Liver (tissue), 9 donors: ENCODE data around the gene LYRM4. TPM values are rescaled to one million over a fixed set of nuclear protein-coding genes. Genes with fewer than 3 reads are reported as not detected.

ENCODE experiments used
- DNase-seq: peaks from one replicate; pipeline ENCODE4 v3.0.0-alpha.2; 2017; ENCODE audit warnings: low spot score
- H3K27ac ChIP-seq, 2 donors: one replicate each; pipeline ENCODE4 v1.7.0; 2013; ENCODE audit warnings: inconsistent platforms in 2 of 2, low read length in 2 of 2, control low read depth in 1 of 2, low read depth in 1 of 2, mild to moderate bottlenecking in 1 of 2
- H3K27me3 ChIP-seq, 4 donors: one replicate each; pipeline versions ENCODE4 v1.6.1 to v1.7.0; 2013; ENCODE audit warnings: low read length in 3 of 4, inconsistent platforms in 1 of 4, mild to moderate bottlenecking in 1 of 4, moderate library complexity in 1 of 4; ENCODE audit not compliant: control insufficient read depth in 4 of 4, insufficient read depth in 4 of 4
- H3K36me3 ChIP-seq, 4 donors: one replicate each; pipeline versions ENCODE4 v1.6.1 to v1.7.0; 2013; ENCODE audit warnings: low read length in 3 of 4, mild to moderate bottlenecking in 3 of 4, low read depth in 1 of 4, moderate library complexity in 1 of 4; ENCODE audit not compliant: control insufficient read depth in 4 of 4, insufficient read depth in 3 of 4
- H3K4me1 ChIP-seq, 4 donors: one replicate each; pipeline versions ENCODE4 v1.6.1 to v1.7.0; 2013; ENCODE audit warnings: low read length in 3 of 4, mild to moderate bottlenecking in 3 of 4, moderate library complexity in 1 of 4; ENCODE audit not compliant: control insufficient read depth in 4 of 4, insufficient read depth in 4 of 4
- H3K4me3 ChIP-seq, 3 donors: one replicate each; pipeline versions ENCODE4 v1.6.1 to v1.7.0; 2013; ENCODE audit warnings: low read length in 3 of 3, control low read depth in 1 of 3, low read depth in 1 of 3, mild to moderate bottlenecking in 1 of 3
- H3K9ac ChIP-seq, 2 donors: one replicate each; pipeline ENCODE4 v1.7.0; 2013; ENCODE audit warnings: low read length in 2 of 2, mild to moderate bottlenecking in 2 of 2, moderate library complexity in 2 of 2, control low read depth in 1 of 2, low read depth in 1 of 2
- H3K9me3 ChIP-seq, 4 donors: one replicate each; pipeline versions ENCODE4 v1.6.1 to v1.7.0; 2013; ENCODE audit warnings: low read length in 3 of 4; ENCODE audit not compliant: control insufficient read depth in 4 of 4
- EGR1 ChIP-seq, 2 donors: IDR thresholded peaks; 2 replicates each; pipeline ENCODE4 v1.6.1; 2016 to 2018; ENCODE audit warnings: antibody characterized with exemption in 2 of 2, low read depth in 2 of 2
- FOXA1 ChIP-seq: IDR thresholded peaks from 2 replicates; pipeline ENCODE4 v1.6.1; 2016; ENCODE audit warnings: antibody characterized with exemption
- FOXA2 ChIP-seq: IDR thresholded peaks from 2 replicates; pipeline ENCODE4 v1.6.1; 2016; ENCODE audit warnings: antibody characterized with exemption
- GABPA ChIP-seq, 2 donors: IDR thresholded peaks in 1 of 2; conservative IDR thresholded peaks in 1 of 2; 2 replicates each; pipeline ENCODE4 v1.6.1; 2016; ENCODE audit warnings: antibody characterized with exemption in 2 of 2, mild to moderate bottlenecking in 1 of 2, moderate library complexity in 1 of 2
- HNF4A ChIP-seq, 2 donors: conservative IDR thresholded peaks; 2 replicates each; pipeline ENCODE4 v1.6.1; 2016; ENCODE audit warnings: antibody characterized with exemption in 2 of 2, mild to moderate bottlenecking in 2 of 2
- HNF4G ChIP-seq: IDR thresholded peaks from 2 replicates; pipeline ENCODE4 v1.6.1; 2016; ENCODE audit warnings: antibody characterized with exemption
- JUND ChIP-seq, 2 donors: IDR thresholded peaks; 2 replicates each; pipeline ENCODE4 v1.6.1; 2016; ENCODE audit warnings: antibody characterized with exemption in 2 of 2
- NR2F2 ChIP-seq: IDR thresholded peaks from 2 replicates; pipeline ENCODE4 v1.6.1; 2016; ENCODE audit warnings: antibody characterized with exemption
- RAD21 ChIP-seq, 2 donors: IDR thresholded peaks; 2 replicates each; pipeline ENCODE4 v1.6.1; 2016; ENCODE audit warnings: antibody characterized with exemption in 2 of 2, mild to moderate bottlenecking in 2 of 2
- REST ChIP-seq: IDR thresholded peaks from 2 replicates; pipeline ENCODE4 v1.6.1; 2016; ENCODE audit warnings: antibody characterized with exemption, mild to moderate bottlenecking
- RXRA ChIP-seq, 2 donors: IDR thresholded peaks; 2 replicates each; pipeline ENCODE4 v1.6.1; 2017 to 2018; ENCODE audit warnings: antibody characterized with exemption in 2 of 2, mild to moderate bottlenecking in 1 of 2
- SP1 ChIP-seq: IDR thresholded peaks from 2 replicates; pipeline ENCODE4 v1.6.1; 2018; ENCODE audit warnings: antibody characterized with exemption, mild to moderate bottlenecking
- YY1 ChIP-seq: IDR thresholded peaks from 2 replicates; pipeline ENCODE4 v1.6.1; 2016; ENCODE audit warnings: antibody characterized with exemption, mild to moderate bottlenecking
- WGBS: extraction: QIAGEN DNeasy Blood & Tissue Kit; methylation state at CpG from one replicate; pipeline ENCODE4 v1.1.7; 2013; 5-methylcytosine and 5-hydroxymethylcytosine counted together
- polyA plus RNA-seq, 2 donors: library from polyadenylated mRNA; stranded (reverse) in 1 of 2; unstranded in 1 of 2; fragments of 200-250 nt in 1 of 2; fragments of >200 nt in 1 of 2; fragmentation: Nextera tagmentation in 1 of 2; extraction: Ambion mirVana in 1 of 2; gene quantifications; one replicate each; pipeline versions ENCODE4 v1.2.1 to v1.2.3, GENCODE V29; 2013 to 2015
- total RNA-seq, 2 donors: library from RNA; depleted of rRNA; stranded (reverse); fragments of >200 nt; gene quantifications; one replicate each; pipeline ENCODE4 v1.2.3, GENCODE V29; 2014
- TF ChIP-seq, protein P1 (sequence below): IDR thresholded peaks from 2 replicates; pipeline ENCODE4 v1.6.1; 2016; ENCODE audit warnings: antibody characterized with exemption
- donor health status: healthy.
- donor health status: healthy.
- donor health status: healthy.
- donor health status: healthy.
- donor health status: healthy.

The LYRM4 gene
- total and polyA plus RNA-seq, 4 donors, result 4.4 to 13.1 (median 6.5) TPM

DNA sequence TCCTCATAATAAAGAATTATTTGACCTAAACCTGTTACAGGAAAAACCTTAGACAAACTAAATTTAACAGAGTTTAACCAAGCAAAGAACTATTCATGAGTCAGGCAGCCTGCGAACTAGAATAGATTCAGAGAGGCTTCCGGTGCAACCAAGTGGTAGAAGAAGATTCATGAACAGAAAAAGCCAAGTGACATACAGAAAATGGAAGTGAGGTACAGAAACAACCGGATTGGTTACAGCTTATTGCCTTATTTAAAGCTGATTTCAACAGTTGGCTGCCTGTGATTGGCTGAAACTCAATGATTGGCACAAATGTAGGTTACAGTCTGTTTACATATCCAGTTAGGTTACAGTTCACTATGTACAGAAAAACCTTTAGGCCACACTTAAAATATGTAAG lies 165.5 kb downstream of the LYRM4 start:
- Histone ChIP-seq H3K27ac (no peak overlapping the region), H3K36me3 (no peaks in the 10 kb centered on the region), H3K9me3 (no peaks in the 10 kb centered on the region), H3K9ac (no peak overlapping the region), H3K27me3 (no peaks in the 10 kb centered on the region), H3K4me3 (no peak overlapping the region), H3K4me1 (no peaks in the 10 kb centered on the region)
- 94% methylated on average over 3 of the region's 3 CpGs for WGBS
- no peak for DNase-seq
- TF ChIP-seq FOXA2 (no peak), HNF4G (no peak), EGR1 (IDR thresholded peaks at IDR 0.05; ENCODE audit: low read depth in 2 of 2) (no peak), HNF4A (conservative IDR thresholded peaks at IDR 0.05) (no peak), RAD21 (IDR thresholded peaks at IDR 0.05) (no peak), SP1 (no peak)

DNA sequence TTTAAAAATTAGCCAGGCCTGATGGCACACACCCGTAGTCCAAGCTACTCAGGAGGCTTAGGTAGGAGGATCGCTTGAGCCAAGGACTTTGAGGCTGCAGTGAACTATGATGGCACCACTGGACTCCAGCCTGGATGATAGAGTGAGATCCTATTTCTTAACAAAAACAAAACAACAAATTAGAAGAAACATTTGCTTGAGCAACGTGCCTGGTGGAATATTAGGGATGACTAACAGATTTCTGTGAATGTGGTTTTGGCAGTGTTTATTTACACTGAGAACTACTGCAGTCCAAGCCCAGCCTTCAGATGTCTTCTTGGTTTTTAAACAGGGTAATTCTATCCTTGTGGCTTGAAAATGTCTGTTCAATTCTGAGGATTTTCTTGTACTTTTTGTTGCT lies 166.4 kb downstream of the LYRM4 start:
- no peaks in the 10 kb centered on the region for H3K4me1 ChIP-seq
- no peak overlapping the region for H3K27ac ChIP-seq
- H3K9me3 ChIP-seq, result no peaks in the 10 kb centered on the region
- no peaks in the 10 kb centered on the region for H3K36me3 ChIP-seq
- WGBS, result 86% methylated on average over 3 of the region's 3 CpGs
- H3K4me3 ChIP-seq, result no peak overlapping the region
- no peak for DNase-seq
- H3K9ac ChIP-seq, result no peak overlapping the region
- no peaks in the 10 kb centered on the region for H3K27me3 ChIP-seq
- TF ChIP-seq GABPA (IDR thresholded peaks at IDR 0.05 in 1 of 2, conservative IDR thresholded peaks at IDR 0.05 in 1 of 2), result no peak
- TF ChIP-seq NR2F2, result no peak
- no peak for TF ChIP-seq RXRA (IDR thresholded peaks at IDR 0.05)
- no peak for TF ChIP-seq RAD21 (IDR thresholded peaks at IDR 0.05)
- no peak for TF ChIP-seq FOXA1
- no peak for TF ChIP-seq EGR1 (IDR thresholded peaks at IDR 0.05; ENCODE audit: low read depth in 2 of 2)
- no peak for TF ChIP-seq HNF4A (conservative IDR thresholded peaks at IDR 0.05)

DNA sequence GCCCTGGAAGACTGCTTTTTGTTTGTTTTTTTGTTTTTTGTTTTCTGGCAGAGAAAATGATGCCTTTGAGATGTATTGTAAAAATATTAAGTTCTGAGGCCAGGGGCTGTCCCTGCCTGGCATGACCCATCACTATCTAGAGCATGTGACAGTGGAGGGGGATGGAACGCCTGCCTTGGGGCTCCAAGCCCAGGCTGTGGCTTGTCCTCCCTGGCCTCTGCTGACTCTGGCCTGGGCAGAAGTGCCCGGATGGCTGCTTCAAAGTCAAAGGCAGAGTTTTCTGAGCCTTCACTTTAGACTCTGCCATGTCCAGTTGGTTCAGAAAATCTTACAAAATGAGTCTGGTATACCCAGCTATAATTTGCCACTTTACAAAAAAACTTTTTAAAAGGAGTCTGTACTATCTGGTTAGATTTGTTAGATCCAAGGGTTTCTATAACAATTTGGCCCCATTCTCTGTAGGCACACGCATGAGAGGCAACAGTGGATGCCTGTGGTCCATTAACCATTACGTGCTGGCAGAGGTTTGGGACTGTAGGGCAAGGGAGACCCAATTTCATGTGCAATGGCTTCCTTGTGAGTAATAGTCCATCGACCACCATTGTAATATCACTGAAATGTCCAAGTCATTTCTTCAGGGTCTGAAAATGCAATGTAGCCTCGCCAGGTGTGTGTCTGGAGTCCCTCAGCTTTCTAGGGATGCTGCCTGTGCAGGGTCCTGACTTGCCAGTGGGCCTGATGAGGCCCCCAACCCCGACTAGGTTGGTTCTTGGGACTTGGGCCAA lies 167.3 kb downstream of the LYRM4 start:
- TF ChIP-seq SP1, result no peak
- TF ChIP-seq, protein P1, sequence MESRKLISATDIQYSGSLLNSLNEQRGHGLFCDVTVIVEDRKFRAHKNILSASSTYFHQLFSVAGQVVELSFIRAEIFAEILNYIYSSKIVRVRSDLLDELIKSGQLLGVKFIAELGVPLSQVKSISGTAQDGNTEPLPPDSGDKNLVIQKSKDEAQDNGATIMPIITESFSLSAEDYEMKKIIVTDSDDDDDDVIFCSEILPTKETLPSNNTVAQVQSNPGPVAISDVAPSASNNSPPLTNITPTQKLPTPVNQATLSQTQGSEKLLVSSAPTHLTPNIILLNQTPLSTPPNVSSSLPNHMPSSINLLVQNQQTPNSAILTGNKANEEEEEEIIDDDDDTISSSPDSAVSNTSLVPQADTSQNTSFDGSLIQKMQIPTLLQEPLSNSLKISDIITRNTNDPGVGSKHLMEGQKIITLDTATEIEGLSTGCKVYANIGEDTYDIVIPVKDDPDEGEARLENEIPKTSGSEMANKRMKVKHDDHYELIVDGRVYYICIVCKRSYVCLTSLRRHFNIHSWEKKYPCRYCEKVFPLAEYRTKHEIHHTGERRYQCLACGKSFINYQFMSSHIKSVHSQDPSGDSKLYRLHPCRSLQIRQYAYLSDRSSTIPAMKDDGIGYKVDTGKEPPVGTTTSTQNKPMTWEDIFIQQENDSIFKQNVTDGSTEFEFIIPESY, result no peak
- no peak for TF ChIP-seq JUND (IDR thresholded peaks at IDR 0.05)
- no peak for TF ChIP-seq YY1
- no peak for TF ChIP-seq REST
- TF ChIP-seq EGR1 (IDR thresholded peaks at IDR 0.05; ENCODE audit: low read depth in 2 of 2), result no peak
- no peak for TF ChIP-seq NR2F2
- no peak for TF ChIP-seq FOXA1
- no peak for TF ChIP-seq HNF4A (conservative IDR thresholded peaks at IDR 0.05)
- no peak for DNase-seq
- Histone ChIP-seq H3K27me3 (no peaks in the 10 kb centered on the region), H3K4me3 (no peak overlapping the region), H3K27ac (no peak overlapping the region), H3K36me3 (no peaks in the 10 kb centered on the region), H3K9ac (no peak overlapping the region), H3K9me3 (no peaks in the 10 kb centered on the region), H3K4me1 (no peaks in the 10 kb centered on the region)
- WGBS, result 88% methylated on average over 7 of the region's 7 CpGs
